GM23338 (cell line): ENCODE measurements around the gene SHANK2.

ENCODE experiments used
- CREB1 ChIP-seq: fragments of 250-450 bp; sonication (Bioruptor Pico); IDR thresholded peaks from 2 replicates; pipeline ENCODE4 v1.5.0; 2020; ENCODE audit warnings: low read depth, mild to moderate bottlenecking, moderate library complexity
- CTCF ChIP-seq, 2 experiments: fragments of 200-600 bp in 1 of 2; sonication (generic) in 1 of 2; conservative IDR thresholded peaks; 2 replicates each; pipeline versions ENCODE4 v1.5.1 to v1.6.1; 2016 to 2017; ENCODE audit warnings: antibody characterized with exemption in 2 of 2, low read depth in 2 of 2, mild to moderate bottlenecking in 2 of 2, moderate library complexity in 1 of 2
- EZH2 ChIP-seq: fragments of 200-600 bp; sonication (generic); IDR thresholded peaks from one replicate; pipeline ENCODE4 v1.8.0; 2017; ENCODE audit warnings: antibody characterized with exemption, mild to moderate bottlenecking, low read depth; ENCODE audit not compliant: unreplicated experiment
- EZH2phosphoT487 ChIP-seq: fragments of 200-600 bp; sonication (generic); IDR thresholded peaks from one replicate; pipeline ENCODE4 v1.8.1; 2018; ENCODE audit warnings: antibody characterized with exemption; ENCODE audit not compliant: unreplicated experiment
- JUNB ChIP-seq: IDR thresholded peaks from one replicate; pipeline ENCODE4 v1.6.1; 2016; ENCODE audit warnings: antibody characterized with exemption; ENCODE audit not compliant: unreplicated experiment
- POLR2AphosphoS5 ChIP-seq: IDR thresholded peaks from 2 replicates; pipeline ENCODE4 v1.6.1; 2016; ENCODE audit warnings: antibody characterized with exemption, low read depth
- REST ChIP-seq: IDR thresholded peaks from one replicate; pipeline ENCODE4 v1.6.1; 2018; ENCODE audit warnings: antibody characterized with exemption; ENCODE audit not compliant: unreplicated experiment

- no peak for TF ChIP-seq CTCF (conservative IDR thresholded peaks at IDR 0.05; ENCODE audit: low read depth in 2 of 2)
- no peak for TF ChIP-seq POLR2AphosphoS5
- TF ChIP-seq EZH2: no peak
- TF ChIP-seq JUNB: no peak
- no peak for TF ChIP-seq EZH2phosphoT487
- no peak for TF ChIP-seq REST
- TF ChIP-seq CREB1 (CRISPR knock-in tag): no peak
These were observed 30.4 kb upstream of the SHANK2 start for GRCh38 chr11:71282581-71283351.
